HUDEP-2 (cell line): ENCODE results near the gene SLC7A10.
"Not testable (repeated sequence)": the region's sequence is repeated elsewhere in the genome, so short reads cannot be mapped to it uniquely, and the experiment has no call there.

Experiments used
- DNase-seq, 76 experiments: peaks; one replicate each; lab custom pipeline; 2025; ENCODE audit not compliant: unreplicated experiment in 76 of 76; lab: John Stamatoyannopoulos, UW

The SLC7A10 gene

GRCh38 chr19:33204136-33204973 is 21.3 kb downstream of the SLC7A10 start:
- DNase-seq = no peak

- no peak for DNase-seq
These were observed 22.1 kb downstream of the SLC7A10 start for GRCh38 chr19:33203529-33203928.

GRCh38 chr19:33202546-33203507 is 22.8 kb downstream of the SLC7A10 start:
- DNase-seq = no peak

GRCh38 chr19:33201886-33202545 is 23.6 kb downstream of the SLC7A10 start:
- DNase-seq = no peak

- no peak for DNase-seq
These were observed 24.2 kb downstream of the SLC7A10 start for GRCh38 chr19:33201473-33201872.

GRCh38 chr19:33199441-33200265 is 26.0 kb downstream of the SLC7A10 start:
- DNase-seq = no peak

- DNase-seq = no peak
These were observed 27.5 kb downstream of the SLC7A10 start for GRCh38 chr19:33198169-33198568.

GRCh38 chr19:33197591-33198000 is 28.1 kb downstream of the SLC7A10 start:
- no peak for DNase-seq

GRCh38 chr19:33196446-33197193 is 29.0 kb downstream of the SLC7A10 start:
- no peak for DNase-seq

GRCh38 chr19:33195645-33196347 is 29.9 kb downstream of the SLC7A10 start:
- DNase-seq = no peak

- peak in 1 of 76 experiments; percentile 14 for DNase-seq
These were observed 30.6 kb downstream of the SLC7A10 start for GRCh38 chr19:33194886-33195644.

GRCh38 chr19:33194532-33194885 is 31.1 kb downstream of the SLC7A10 start:
- DNase-seq = peak in 1 of 76 experiments; percentile 12

GRCh38 chr19:33193865-33194362 is 31.7 kb downstream of the SLC7A10 start, which contains the start of gene LRP3:
Gene LRP3, plus strand, starts transcription at chr19:33194330. Its CDS starts 456 bp downstream, at chr19:33194786.
- no peak for DNase-seq

- DNase-seq = no peak
These were observed 32.3 kb downstream of the SLC7A10 start for GRCh38 chr19:33193269-33193864.

- no peak for DNase-seq
These were observed 33.6 kb downstream of the SLC7A10 start for GRCh38 chr19:33192010-33192409.

- DNase-seq = no peak
These were observed 34.1 kb downstream of the SLC7A10 start for GRCh38 chr19:33191501-33191900.

GRCh38 chr19:33191092-33191491 is 34.6 kb downstream of the SLC7A10 start:
- not testable (repeated sequence) for DNase-seq
